AG09319 (cell line): ENCODE measurements around the gene CARD9.
A peak's percentile ranks its signal among the peaks of the same experiment; 100 is the strongest.

Experiments used
- DNase-seq: peaks from one replicate; pipeline ENCODE4 v3.0.0-alpha.2; 2010; ENCODE audit warnings: low read depth; ENCODE audit errors: extremely low read depth
- TF ChIP-seq, protein P1 (sequence below): IDR thresholded peaks from 2 replicates; pipeline ENCODE4 v1.5.1; 2011; ENCODE audit warnings: low read depth, mild to moderate bottlenecking, inconsistent platforms, low read length, moderate library complexity

The CARD9 gene

DNA sequence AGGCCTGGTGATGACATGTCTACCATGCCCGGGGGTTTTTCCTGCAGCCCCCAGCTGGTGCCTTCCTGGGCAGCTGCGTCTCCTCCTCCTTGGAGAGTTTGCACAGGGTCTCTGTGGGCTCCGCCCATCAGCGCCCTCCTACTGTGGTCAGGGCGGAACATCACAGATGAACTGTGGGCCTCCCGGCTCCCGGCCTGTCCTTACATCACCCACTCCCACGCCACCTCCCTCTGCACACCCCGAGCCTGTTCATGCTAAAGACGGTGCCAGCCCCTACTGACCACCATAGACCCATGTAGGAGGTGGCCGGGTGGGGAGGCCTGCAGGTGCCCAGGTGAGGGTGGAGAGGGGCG, 33.5 kb downstream of the CARD9 start:
- TF ChIP-seq, protein P1, sequence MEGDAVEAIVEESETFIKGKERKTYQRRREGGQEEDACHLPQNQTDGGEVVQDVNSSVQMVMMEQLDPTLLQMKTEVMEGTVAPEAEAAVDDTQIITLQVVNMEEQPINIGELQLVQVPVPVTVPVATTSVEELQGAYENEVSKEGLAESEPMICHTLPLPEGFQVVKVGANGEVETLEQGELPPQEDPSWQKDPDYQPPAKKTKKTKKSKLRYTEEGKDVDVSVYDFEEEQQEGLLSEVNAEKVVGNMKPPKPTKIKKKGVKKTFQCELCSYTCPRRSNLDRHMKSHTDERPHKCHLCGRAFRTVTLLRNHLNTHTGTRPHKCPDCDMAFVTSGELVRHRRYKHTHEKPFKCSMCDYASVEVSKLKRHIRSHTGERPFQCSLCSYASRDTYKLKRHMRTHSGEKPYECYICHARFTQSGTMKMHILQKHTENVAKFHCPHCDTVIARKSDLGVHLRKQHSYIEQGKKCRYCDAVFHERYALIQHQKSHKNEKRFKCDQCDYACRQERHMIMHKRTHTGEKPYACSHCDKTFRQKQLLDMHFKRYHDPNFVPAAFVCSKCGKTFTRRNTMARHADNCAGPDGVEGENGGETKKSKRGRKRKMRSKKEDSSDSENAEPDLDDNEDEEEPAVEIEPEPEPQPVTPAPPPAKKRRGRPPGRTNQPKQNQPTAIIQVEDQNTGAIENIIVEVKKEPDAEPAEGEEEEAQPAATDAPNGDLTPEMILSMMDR: no peak
- DNase-seq: no peak

DNA sequence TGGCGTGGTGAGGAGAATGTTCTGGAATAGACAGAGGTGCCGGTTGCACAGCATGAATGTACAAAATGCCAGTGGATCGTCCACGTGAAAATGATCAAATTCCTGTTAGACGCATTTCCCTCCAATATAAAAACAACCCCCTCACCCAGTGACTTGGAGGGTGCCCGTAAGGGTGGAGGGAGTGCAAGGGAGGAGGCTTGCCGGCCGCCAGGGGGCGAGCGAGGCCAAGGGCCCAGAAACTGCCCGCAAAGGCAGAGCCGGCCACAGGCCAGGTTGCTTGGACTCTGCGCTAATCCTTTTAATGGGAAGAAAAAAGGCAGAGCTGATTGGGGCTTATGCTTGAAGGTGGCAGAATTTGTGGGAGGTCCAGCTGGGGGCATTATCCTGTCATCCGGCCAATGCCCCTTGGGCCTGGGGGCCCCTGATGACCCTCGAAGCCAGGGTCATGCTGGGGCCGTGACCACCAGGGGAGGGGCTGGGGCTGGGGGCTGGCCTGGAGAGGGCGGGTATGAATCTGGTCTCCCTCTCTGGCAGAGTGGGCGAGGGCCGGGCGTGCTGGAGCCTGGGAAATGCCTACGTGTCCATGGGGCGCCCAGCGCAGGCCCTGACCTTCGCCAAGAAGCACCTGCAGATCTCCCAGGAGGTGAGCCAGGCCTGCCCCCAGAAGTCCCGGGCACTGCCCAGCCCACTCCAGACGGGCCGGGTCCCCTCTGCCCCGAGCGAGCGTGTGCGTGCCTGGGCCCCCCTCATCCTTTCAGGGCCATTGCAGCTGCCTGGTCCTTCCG, 34.1 kb downstream of the CARD9 start:
- TF ChIP-seq, protein P1: peak; percentile 81
- no peak for DNase-seq

DNA sequence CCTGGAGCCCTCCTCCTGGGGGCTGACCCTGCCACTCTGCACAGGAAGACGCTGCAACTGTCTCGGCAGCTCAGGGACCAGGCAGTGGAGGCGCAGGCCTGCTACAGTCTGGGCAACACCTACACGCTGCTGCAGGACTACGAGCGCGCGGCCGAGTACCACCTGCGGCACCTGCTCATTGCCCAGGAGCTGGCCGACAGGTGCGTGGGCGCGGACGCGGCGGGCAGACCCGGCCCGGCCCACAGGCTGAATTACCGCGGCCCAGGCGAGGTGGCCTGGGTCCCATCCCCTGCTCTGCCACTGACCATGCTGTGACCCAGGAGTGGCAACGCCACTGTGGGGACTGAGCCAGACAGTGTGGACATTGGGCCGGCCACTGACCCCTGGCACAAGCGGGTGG, 35.0 kb downstream of the CARD9 start:
- TF ChIP-seq, protein P1: no peak
- no peak for DNase-seq

DNA sequence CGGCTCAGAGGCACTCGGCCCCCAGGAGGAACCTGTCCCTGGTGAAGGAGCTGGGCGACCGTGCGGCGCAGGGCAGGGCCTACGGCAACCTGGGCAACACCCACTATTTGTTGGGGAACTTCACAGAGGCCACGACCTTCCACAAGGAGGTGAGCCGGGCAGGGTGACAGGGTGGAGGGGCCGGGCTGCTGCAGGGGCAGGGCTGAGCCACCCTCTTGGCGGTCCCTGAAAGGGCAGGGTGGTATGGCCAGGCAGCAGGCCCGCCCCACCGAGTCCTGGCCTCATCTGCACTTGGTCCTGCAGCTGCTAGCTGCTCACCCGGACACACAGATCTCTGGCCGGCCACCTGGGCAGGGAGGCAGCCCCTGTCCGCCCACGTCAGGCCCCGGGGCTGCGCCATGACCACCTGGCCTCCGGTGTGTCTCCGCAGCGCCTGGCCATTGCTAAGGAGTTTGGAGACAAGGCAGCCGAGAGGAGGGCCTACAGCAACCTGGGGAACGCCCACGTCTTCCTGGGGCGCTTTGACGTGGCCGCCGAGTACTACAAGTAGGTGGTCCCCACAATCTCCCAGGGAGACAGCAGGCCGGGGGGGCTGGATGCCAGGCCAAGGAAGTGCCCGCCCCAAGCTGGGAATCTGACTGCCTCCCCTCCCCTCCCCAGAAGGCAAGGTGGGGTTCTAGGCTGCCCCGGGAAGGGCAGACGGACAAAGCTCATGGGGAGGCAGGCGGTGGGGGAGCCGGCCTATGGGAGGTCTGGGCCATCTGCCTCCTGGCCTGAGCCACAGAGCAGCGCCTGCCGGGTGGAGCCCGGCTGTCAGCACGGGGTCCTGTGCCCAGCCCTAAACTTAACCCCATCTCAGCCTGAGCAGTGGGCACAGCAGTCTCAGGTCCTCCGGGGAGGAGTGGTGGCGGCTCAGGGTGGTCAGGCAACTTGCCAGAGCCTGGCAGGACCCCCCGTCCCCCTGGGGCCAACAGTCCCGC, 35.8 kb downstream of the CARD9 start:
- TF ChIP-seq, protein P1: no peak
- DNase-seq: no peak

DNA sequence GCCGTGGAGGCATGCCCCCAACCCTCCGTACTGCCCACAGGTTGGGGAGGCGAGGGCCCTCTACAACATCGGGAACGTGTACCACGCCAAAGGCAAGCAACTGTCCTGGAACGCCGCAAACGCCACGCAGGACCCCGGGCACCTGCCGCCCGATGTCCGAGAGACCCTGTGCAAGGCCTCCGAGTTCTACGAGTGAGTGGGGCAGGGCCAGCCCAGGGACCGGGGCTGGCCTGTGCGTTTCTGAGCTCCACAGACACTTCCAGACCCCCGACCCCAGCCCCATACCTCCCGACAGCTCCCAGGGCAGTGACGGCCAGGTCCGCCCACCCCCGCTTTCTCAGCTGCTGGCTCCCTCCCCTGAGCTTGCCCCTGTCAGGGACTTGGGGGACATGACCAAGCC, 36.6 kb downstream of the CARD9 start:
- no peak for DNase-seq
- TF ChIP-seq, protein P1: no peak

DNA sequence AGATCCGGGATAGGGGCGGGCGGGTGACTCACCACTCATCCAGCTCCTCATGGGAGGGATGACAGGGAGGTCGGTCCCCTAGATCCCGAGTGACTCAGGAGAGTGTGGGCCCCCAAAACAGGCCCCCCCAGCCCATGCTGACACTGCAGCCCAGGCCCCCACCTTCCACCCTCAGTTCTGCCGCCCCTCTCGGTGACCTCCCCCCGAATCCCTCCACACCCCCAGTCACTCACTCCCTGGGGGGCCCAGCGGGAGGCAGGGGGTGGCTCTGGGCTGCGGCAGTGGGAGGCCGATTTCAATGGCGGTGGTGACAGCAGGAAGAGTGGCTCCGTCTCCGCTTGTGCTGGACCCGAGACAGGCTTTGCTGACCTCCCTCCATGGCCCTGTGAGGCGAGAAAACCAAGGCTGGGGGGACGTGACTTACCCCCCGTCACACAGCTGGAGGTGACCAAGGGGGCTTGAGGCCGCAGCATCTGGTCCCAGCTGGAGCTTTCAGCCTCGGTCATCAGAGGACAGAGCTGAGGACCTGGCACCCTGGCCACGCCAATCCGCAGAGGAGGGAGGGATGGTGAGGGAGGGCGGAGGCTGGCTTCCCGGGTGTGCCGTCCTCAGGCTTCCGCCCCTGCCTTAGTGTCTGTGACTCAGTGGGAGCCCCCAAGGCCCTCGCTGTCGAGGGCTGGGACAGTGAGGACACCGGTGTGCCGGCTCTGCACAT, 37.2 kb downstream of the CARD9 start:
- no peak for DNase-seq
- TF ChIP-seq, protein P1: no peak
